HG03097 (cell line): Measurements from ENCODE around the gene WTAP.
A peak's percentile ranks its signal among the peaks of the same experiment; 100 is the strongest.
"Not testable (repeated sequence)": the region's sequence is repeated elsewhere in the genome, so short reads cannot be mapped to it uniquely, and the experiment has no call there.

ENCODE experiments used
- ATAC-seq: cut with Tn5 transposase; IDR thresholded peaks from one replicate; pipeline ENCODE4 v1.9.1; 2021; ENCODE audit not compliant: unreplicated experiment, low FRiP score

The WTAP gene

DNA sequence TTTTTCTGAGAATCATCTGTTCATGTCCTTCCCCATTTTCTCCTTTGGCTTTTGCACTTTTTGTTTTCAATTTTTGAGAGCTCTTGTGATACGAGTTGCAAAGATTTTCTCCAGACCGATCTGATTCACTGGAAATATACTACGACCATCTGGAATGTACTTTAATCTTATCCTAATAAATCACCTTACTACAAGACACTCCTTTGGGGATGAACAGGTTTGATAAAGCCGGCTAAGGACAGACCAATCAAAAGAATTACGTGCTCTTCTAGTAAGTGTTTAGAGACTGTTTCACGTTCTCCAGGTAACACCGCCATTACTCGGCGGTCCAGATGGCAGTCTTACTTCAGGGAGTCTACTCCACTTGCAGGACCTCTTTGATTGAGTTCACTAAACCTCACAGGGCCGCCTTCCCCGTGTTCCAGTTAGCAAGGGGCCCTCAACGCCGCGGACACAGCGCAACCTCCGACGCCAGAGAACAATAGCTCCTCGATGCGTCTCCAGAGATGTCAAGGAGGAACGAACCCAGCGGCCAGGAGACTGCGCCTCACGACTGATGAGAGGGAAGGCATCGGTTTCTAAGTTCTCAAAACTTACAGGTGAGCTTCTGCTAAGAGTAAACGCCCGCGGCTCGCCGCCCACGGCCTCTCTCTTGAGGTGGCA is 920 bp upstream of the WTAP start:
- ATAC-seq, result peak; percentile 20

DNA sequence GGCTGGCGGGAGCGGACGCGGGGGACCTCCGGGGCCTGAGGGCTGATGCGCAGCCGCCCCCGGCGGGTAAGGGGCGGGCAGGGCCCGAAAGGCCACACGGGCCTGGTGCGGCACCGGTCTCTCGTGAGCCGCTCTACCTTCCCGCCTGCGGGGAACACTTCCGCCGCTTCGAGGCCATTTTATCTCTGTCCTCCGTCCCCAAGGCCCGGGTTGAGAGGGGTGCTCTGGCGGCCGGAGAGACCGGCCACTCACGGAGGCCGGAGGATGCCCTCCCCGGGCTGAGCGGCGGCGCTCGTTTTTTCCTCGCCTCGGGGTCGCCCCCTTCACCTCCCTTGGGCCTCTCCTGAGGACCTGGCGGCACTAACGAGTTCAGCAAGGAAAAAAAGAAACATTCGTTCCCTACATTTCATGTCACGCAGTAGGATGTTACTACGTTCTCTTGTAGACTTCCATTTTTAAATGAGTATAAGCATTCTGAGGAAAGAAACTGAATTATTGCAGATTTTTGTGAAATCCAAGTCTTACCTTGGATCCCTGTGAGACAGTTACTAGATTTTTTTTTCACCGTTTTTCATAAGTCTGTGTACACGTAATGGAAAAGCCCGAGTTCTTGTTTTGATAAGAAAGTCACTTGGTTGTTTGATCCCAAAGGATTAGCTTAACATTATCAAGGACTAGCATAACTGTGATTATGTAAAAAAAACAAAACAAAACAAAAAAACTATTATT is 575 bp downstream of the WTAP start:
- ATAC-seq, result peak; percentile 19

- no peak for ATAC-seq
These were observed 1.2 kb downstream of the WTAP start for GRCh38 chr6:159728531-159728964.

DNA sequence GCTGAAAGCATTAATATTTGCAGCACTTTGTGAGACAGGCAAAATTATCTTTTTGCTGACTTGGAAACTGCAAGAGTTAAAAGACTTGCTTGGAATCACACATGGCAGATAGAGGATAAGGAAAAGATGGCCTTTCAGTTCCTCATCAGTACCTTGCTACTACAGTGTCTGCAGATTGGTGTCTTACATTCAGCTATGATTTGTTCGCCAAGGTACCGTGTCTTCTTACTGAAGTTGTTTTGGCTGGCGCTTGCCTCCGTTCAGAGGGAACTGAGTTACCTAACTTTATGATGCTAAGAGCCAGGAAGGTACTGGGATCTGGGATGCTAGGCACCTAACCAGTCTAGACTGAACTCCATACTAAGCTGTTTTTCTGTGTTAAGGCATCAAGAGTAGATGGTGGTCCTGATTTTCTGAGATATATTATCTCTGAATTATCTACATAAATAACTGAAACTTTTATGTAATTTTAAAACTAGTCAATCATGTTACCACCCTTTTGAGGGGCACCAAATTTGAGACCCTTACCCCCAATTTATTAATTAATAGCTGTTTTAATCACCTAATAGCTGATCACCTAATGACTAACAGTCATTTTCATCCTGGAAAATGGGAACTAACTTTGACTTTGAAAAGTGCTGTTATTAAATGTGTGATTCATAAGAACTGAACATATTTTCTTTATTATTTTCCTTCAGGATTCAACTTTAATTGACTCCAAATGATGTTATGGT is 2.5 kb downstream of the WTAP start:
- ATAC-seq, result no peak

DNA sequence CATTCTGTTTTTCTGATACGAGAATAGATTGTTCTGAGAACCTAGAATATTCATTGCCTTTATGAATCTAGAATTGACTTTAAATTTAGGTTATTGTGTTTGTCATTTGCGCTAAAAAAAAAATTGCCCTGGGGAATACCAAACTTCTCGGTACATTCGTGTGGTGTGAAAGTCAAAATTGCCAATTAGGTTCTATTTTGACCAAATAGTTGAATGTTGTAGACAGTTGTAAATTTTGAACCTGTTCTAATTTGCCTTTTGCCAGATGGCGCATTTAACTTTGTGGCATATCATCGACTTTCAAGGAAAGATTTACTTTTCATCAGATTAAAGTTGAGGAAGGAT is 3.0 kb downstream of the WTAP start:
- no peak for ATAC-seq

- ATAC-seq, result not testable (repeated sequence)
These were observed 5.2 kb downstream of the WTAP start for GRCh38 chr6:159732550-159732949.

DNA sequence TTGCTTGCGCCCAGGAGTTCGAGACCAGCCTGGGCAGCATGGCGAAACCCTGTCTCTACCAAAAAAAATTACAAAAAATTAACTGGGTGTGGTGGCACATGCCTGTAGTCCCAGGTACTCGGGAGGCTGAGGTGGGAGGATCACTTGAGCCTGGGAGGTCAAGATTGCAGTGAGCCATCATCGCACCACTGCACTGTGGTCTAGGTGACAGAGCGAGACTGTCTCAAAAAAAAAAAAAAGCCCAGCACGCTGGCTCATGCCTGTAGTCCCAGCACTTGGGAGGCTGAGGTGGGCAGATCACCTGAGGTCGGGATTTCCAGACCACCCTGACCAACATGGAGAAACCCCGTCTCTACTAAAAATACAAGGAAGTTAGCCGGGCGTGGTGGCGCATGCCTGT is 6.1 kb downstream of the WTAP start:
- not testable (repeated sequence) for ATAC-seq

- no peak for ATAC-seq
These were observed 9.6 kb downstream of the WTAP start for GRCh38 chr6:159736908-159737307.

- ATAC-seq, result no peak
These were observed 12.0 kb downstream of the WTAP start for GRCh38 chr6:159739341-159739740.

DNA sequence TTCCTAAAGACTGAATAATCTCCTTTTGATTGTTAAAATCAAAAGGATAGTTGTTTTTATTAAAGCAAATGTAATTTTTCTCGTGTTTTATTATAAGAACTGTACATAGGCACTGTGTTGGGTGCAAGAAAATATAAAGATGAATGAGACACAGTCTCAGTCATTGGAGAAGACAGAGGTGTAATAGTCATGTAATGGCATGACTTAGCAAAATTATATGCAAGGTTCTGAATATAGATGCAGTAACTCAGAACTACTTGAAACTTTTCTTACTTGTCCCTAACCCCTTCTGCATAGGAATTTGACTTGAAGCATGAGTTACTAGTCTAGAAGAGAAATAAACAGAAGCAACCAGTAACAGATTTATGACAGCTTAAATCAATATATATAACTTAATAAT is 14.9 kb downstream of the WTAP start:
- ATAC-seq, result no peak

- no peak for ATAC-seq
These were observed 17.8 kb downstream of the WTAP start for GRCh38 chr6:159745081-159745480.

DNA sequence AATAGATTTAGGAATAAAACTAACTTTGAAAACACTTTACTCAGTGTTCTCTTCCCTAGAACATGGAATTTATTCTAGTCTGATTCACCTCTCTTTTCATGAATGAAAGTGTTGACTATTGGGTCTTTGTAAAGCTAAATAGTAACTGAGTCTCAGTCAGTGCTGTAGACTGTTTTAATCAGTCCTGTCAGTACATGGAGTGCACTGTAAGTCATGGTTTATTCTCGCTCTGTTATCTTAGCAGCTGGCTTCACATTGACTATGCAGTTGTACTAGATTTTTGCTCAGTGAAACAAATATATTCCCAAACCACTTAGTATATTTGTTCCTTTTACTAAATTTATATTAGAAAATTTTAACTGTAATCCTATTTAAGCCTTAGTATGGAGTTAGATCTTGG is 19.5 kb downstream of the WTAP start:
- no peak for ATAC-seq

DNA sequence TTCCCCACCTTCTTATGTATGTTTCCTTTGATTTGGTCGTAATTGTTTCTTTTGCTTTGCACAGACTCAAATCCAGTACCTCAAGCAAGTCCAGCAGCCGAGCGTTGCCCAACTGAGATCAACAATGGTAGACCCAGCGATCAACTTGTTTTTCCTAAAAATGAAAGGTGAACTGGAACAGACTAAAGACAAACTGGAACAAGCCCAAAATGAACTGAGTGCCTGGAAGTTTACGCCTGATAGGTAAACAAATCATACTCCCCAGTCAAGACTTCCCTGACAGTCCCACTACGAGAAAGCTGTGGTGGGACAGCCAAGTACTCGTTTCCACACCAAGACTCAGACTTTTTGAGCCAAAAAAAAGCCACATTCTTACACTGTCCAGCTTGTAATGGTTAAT is 20.8 kb downstream of the WTAP start:
- not testable (repeated sequence) for ATAC-seq

DNA sequence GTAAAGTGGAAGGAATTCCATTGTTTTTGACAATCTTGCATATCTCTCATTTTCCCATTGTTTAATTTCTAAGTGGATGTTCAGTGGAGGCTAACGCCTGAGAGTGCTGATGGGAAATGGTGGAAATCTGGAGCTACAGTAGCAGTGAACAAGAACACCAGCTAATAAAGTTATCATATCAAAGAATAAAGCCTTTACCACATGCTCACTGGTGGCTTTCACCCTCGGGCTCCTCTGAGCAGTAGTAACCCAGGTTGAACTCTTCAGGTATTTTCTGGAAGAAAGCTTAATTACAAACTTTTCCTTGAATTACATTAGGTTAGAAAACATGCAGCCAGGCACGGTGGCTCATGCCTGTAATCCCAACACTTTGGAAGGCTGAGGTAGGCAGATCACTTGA is 24.1 kb downstream of the WTAP start:
- no peak for ATAC-seq

- ATAC-seq, result no peak
These were observed 26.0 kb downstream of the WTAP start for GRCh38 chr6:159753081-159753872.

DNA sequence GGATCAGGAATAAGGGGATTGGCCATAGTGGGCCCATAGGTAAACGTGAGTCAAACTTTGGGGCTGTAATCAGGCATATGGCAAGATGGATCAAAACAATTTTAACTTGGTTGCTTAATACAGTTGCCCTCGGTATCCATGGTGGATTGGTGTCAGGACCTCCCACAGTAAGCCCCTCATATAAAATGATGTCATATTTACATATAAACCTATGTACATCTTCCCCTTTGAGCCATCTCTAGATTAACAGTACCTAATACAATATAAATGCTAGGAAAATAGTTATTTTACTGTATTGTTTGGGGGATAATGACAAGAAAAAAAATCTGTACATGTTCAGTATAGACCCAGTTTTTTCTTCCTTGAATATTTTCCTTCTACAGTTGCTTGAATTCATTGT is 27.1 kb downstream of the WTAP start:
- ATAC-seq, result no peak

DNA sequence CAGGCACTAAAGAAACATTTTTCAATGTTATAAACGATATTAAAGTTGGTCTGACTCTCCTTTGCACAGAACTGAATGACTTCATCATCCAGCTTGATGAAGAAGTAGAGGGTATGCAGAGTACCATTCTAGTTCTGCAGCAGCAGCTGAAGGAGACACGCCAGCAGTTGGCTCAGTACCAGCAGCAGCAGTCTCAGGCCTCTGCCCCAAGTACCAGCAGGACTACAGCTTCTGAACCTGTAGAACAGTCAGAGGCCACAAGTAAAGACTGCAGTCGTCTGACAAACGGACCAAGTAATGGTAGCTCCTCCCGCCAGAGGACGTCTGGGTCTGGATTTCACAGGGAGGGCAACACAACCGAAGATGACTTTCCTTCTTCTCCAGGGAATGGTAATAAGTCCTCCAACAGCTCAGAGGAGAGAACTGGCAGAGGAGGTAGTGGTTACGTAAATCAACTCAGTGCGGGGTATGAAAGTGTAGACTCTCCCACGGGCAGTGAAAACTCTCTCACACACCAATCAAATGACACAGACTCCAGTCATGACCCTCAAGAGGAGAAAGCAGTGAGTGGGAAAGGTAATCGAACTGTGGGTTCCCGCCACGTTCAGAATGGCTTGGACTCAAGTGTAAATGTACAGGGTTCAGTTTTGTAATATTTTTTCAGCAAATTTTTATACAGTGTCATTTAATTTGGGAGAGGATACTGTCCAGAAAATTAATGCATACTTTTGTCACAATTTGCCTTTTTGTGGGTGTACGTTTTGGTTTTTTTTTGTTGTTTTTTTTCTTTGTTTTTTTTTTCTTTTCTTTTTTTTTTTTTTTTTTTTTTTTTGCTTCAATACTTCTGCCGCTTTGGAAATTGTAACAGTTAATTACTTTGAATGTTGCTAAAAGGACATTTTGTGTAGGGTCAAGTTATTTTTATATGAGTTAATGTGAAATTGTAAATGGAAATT is 27.9 kb downstream of the WTAP start:
- ATAC-seq, result no peak

DNA sequence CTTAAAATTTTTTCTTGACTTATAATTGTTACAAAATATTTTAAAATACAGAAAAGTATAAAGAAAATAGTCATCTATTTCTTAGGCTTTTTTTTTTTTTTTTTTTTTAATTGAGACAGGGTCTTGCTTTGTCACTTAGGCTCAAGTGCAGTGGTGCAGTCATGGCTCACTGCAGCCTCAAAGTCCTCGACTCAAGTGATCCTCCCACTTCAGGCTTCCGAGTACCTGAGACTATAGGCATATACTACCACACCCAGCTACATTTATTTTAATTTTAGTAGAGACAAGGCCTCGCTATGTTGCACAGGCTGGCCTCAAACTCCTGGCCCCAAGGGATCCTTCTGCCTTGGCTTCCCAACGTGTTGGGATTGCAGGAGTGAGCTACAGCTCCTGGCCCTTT is 29.2 kb downstream of the WTAP start:
- ATAC-seq, result no peak

- no peak for ATAC-seq
These were observed 31.0 kb downstream of the WTAP start for GRCh38 chr6:159758031-159759001.
